NCI-H774 (cell line): ENCODE data around the gene SH3PXD2A.
A peak's percentile ranks its signal among the peaks of the same experiment; 100 is the strongest.
"Not testable (repeated sequence)": the region's sequence is repeated elsewhere in the genome, so short reads cannot be mapped to it uniquely, and the experiment has no call there.

Source experiments
- DNase-seq: peaks from one replicate; lab custom pipeline; 2025; lab: John Stamatoyannopoulos, UW

Gene SH3PXD2A

DNA sequence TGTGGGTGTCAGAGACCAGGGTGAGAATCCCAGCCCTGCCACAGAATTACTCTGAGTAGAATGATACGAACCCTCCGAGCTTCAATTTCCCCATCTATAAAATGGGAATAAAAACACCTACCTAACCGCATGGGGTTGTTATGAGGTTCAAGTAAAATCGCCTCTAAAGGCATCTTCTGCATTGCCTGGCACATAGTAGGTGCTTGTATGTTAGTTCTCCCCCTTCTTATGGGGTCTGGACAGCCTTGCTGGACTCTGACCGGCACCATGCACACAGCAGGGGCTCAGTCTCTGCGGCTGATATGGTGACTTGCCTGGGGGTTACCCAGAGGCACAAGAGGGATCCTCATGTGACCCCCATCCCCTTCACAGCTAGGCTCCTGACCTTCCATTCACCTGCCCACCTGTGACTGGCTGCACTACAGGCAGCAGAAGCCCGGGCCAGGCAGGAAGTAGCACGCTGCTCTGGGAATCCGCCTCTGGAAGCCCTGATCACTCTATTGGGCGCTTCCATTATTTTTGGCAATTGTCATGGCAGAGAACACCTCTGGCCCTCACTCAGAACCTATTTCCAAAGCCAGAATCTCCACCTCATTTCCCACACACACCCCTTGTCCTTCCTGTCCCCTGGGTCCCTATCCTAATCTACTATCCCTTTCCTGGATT lies 6.0 kb downstream of the SH3PXD2A start:
- DNase-seq = no peak

DNA sequence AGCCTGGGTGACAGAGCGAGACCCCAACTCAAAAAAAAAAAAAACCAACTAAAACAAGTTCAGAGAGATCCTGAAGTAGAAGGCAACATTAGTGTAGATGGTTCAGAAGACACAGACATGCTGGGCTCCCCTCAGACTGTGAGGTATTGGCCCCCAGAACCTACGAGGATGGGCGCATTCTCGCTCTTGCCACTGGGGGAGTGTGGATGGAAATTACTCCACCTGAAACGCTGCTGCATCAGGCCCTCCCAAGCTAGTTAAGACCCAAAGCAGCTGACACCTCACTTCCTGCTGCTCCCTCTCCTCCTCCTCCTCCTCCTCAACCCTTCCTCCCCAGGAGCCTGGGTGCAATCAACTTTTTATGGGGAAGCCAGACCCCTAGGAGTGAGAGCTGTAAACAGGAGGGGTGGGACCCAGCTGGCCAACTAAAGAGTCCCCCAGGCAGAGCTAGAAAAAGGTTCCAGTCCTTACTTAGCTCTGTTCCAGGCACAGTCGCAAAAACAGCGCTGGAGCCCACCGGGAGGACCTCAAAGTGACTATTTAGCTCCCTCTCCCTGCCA lies 7.4 kb downstream of the SH3PXD2A start:
- no peak for DNase-seq

DNA sequence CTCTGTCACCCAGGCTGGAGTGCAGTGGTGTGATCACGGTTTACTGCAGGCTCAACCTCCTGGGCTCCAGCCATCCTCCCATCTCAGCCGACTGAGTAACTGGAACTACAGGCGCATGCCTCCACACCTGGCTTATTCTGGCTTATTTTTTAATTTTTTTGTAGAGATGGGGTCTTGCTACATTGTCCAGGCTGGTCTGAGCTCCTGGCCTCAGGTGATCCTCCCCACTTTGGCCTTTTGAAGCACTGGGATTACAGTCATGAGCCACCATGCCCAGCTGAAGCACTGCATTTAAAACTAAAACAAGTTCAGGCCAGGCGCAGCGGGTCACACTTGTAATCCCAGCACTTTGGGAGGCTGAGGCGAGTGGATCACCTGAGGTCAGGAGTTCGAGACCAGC lies 8.0 kb downstream of the SH3PXD2A start:
- no peak for DNase-seq

DNA sequence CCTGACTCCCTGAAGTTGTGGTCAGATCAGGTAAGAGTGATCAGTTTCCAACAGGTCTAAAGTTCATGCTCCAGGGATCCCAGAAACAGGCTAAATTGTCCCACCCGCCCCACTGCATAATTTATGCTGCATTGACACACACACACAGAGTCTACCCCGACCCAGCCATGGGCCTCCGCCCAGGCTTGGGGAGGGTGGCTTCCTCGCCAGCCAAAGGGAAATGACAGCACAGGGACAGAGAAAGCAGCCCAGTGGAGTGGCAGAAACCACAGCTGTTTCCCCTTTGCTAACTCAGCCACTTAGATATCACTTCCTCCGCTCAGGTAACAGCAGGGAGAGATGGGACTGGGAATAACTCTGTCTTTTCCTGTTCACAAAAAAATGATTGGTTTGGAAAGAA lies 9.4 kb downstream of the SH3PXD2A start:
- DNase-seq = no peak

DNA sequence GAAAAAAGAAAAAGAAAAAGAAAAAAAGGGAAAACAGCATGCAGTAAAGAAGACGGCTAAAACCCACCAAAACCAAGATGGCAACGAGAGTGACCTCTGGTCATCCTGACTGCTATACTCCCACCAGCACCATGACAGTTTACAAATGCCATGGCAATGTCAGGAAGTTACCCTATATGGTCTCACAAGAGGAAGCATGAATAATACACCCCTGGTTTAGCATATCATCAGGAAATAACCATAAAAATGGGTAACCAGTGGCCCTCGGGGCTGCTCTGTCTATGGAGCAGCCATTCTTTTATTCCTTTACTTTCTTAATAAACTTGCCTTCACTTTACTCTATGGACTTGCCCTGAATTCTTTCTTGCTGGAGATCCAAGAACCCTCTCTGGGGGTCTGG lies 10.0 kb downstream of the SH3PXD2A start:
- DNase-seq = not testable (repeated sequence)

DNA sequence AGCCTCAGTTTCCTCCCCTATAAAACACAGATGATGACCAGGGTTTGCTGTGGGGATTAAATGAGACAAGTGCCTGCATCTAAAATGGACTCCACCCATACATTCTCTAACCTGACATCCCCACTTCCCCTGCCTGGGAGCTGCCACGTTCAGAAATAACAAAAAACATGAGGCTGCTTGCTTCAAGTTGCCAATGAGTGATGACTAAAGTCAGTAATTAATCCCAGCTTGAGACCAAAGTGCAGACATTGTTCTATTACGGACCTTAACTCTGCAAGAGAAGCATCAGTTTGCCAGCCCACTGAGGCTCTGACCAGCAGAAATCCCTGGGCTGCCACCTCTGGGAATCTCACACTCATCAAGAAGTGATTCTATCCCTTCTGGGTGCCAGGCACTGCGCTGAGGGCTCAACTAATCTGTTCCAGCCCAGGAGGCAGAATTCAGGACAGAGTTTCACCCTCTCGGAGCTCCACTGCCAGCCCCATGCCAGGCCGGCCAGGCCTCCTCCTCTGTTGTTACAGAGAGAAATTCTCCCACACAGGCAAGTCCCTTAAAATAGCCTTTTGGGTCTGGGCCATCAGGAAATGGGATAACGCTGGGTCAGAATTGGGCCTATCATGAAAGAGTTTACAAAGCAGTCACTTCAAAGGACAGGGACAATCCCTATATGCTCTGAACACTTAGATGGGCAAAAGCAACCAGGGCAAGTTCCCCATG lies 11.4 kb downstream of the SH3PXD2A start:
- no peak for DNase-seq

DNA sequence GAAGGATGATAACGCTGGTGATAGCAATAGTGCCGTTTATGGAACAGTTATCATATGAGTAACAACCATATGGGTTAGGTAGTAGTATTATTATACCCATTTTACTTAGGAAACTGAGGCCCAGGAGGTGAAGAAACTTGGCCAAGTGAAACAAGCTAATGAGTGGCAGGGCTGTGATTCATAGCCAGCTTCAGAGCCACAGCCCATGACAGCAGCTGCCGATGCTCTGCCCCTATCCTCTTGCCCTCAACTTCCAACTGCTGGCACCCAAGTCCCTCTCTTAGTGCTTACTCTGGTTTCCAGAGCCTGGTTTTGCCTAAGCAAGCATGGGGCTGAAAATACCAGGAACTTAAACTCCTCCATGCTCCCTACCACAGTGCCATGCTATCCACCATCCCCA lies 12.3 kb downstream of the SH3PXD2A start:
- no peak for DNase-seq

DNA sequence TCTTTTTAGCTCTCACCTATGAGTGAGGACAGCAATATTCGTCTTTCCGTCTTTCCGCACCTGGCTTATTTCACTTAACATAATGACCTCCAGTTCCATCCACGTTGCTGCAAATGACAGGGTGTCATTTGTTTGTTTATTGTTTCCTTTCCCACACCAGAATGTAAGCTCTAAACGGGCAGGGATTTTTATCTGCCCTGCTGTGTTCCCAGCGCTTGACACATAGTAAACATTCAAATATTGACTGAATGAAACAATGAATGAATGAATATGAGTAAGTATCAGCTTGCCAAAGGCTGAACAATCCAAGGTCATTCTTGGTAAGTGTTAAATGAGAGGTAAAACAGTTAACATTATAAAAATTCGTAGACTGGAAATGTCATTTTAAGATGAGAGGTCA lies 12.8 kb downstream of the SH3PXD2A start:
- DNase-seq = peak; percentile 60

DNA sequence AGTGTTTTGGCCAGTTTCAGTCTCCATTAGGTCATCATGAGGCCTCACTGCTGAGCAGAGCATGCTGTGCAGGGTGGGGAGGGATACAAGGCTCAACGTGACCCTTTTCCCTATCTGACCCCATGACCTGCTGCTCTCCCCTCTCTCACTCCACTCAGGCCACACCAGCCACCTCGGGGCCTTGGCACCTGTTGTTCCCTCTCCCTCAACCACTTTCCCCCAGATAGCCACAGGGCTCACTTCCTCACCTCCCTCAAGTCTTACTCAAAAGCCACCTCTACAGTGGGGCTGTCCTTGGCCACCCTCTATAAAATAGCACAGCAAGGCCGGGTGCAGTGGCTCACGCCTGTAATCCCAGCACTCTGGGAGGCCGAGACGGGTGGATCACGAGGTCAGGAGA lies 13.9 kb downstream of the SH3PXD2A start:
- no peak for DNase-seq

DNA sequence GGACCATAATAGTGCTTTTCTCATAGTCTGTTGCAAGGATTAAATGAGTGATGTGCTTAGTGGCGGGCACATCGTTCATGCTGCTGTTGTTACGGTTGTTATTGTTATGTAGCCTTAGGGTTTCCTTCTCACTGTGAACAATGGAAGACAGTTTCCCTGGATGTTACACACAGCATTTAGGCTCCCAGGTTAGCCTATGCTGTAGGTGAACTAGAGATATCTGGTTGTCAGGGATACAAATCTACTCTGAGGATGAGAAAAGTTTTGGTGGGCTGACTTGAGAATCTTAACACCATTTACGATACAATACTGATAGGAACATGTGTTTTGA lies 14.7 kb downstream of the SH3PXD2A start:
- no peak for DNase-seq

DNA sequence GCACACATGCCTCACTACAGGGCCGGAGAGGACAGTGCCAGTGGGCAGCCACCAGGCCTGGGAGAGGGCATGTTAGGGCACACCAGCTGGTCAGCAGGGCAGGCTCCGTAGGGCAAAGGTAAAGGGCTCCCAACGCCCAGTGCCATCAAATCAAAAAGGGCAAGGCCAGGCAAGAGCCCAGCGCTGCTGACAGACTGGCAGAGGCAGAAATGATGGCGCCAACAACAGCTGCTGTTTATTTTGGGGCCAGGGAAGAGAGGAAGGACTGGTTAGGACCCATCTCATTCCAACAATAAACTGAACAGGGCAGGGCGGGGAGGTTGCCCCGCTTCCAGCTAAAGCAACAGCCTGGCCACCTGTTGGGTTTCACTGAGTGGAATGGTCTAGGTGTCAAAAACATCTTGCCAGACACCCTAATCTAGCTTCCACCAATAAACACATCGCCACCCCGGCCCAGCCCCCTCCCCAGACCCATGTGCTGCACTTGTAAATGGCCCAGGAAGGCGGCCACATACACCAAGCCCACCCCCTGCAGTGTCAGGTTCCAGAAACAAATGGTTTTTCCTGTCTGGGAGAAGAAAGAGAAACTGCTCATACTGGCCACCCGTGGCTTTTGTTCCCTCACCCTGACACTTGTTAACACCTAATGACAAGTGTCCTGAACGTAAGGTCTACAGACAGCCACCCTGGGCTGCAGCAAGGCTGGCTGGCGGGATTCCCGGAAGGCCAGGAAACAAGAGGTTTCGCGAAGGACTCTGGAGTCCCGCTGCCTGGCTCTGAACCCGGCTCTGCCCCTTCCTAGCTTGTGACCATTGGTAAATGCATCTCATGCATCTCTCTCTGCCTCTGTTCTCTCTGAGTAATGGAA lies 15.3 kb downstream of the SH3PXD2A start:
- DNase-seq = no peak

DNA sequence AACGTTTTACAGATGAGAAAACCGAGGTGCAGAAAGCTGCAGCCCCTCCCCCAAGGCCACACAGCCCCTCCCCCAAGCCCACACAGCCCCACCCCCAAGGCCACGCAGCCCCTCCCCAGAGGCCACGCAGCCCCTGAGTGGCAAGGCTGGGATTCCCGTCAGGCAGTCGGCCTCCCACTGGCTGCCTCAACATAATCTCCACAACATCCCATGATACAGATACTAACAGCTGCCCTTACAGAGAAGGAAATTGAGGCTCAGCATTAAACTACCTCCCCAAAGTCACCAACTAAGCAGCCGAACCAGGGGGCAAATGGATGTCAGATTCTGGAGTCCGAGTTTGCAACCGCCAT lies 15.9 kb downstream of the SH3PXD2A start:
- DNase-seq = no peak

DNA sequence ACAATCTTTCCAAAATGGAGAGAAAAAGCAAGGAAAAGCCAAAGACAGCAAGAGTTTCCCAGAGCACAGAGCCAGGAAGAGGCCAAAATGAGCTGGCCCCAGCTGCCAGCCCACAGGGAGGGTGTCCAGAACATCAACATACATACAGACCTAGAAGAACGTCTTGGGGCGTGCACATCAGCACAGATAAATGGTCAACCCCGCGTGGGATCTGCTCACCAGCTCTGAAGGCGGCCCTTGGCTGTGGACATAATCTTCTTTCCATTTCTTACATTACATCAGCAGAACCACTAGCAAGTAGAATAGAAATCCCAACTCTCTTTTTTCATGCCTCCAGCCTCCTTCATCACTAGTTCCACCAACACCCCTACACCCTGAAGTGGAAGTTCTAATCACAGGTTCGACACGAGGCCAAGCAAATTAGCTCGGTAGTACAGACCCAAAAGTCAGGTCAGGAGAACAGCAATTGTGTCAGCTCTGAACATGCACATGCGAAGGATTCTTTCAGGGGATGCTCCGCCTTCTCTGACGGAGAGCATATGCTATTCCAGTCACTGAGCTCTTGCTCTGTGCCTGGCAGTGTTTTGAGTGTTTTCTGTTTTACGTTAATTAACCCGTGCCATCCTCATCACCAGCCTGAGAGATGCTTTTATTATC lies 16.4 kb downstream of the SH3PXD2A start:
- no peak for DNase-seq

DNA sequence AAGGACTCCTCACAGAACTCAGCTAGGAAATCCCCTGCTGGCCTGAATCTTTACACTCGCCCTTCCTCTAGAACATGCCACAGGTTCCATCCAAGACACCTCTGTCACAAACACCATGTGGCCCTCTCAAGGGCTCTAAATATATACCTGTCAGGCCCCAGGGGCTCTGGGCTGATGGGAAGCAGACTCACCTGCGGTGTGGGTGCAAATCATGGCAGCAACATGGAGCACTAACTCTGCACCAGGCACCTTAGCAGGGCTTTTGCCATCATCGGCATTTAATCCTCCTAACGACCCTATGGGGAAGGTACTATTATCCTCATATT lies 17.3 kb downstream of the SH3PXD2A start:
- no peak for DNase-seq

DNA sequence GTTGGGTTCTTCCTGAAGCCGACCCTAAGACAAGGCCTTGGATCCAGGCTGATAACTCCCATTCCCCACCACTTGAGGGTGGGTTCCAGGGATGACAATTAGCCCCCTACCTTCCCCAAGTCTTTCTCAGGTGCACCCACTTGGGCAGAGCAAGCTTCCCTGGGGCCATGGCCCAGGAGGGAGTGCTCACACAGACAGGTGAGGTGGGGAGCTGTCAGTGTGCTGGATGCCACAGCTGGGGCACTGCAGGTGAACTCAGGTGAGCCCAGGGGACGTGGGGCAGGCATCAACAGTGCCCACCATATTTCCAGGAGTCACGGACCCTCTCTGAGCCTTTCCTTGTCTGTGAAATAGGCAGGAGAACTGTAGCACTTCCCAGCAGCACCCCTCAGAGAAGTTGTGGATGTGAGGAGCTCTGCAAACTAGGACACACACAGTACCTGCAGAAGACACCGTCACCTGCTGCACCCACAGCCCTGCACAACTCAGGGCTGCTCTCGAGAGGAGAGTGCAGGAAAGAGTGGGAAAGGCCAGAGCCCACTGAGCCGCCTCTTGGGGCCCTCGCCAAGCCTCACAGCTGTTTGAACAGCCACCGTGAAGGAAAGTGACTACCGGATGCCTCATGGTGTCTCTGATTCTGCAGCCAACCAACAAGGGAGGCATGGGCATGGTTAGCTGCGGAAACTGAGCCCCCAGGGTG lies 17.9 kb downstream of the SH3PXD2A start:
- no peak for DNase-seq

DNA sequence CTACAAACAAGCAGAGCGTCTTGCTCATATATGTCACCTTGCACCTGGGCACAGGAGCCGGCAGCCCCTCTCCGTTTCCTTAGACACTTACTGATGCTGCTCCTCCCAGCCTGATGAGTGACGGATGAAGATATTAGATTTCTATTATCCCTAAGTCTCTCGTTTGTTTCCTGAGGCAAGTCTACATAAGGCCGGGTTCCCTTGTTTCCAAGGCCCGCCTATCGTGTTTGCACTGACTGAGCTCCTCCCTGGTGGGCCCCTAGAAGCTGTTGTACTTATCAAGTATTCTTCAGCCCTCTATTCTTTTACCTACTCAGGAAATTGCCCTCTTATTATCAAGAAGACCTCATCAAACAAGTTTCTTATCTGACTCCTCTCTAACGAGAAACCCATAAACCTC lies 18.5 kb downstream of the SH3PXD2A start:
- no peak for DNase-seq

DNA sequence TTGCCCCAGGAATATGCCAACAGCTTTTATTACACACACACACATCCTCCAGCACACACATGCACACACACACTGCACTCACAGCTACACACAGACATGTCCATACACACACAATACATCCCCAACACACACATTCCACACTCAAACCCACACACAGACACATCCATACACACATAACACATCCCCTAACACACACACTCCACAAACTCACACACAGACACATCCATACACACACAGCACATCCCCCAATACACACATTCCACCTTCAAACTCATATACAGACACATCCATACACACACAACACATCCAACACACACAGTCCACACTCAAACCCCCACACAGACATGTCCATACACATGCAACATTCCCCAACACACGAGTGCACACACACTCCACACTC lies 19.1 kb downstream of the SH3PXD2A start:
- DNase-seq = no peak

DNA sequence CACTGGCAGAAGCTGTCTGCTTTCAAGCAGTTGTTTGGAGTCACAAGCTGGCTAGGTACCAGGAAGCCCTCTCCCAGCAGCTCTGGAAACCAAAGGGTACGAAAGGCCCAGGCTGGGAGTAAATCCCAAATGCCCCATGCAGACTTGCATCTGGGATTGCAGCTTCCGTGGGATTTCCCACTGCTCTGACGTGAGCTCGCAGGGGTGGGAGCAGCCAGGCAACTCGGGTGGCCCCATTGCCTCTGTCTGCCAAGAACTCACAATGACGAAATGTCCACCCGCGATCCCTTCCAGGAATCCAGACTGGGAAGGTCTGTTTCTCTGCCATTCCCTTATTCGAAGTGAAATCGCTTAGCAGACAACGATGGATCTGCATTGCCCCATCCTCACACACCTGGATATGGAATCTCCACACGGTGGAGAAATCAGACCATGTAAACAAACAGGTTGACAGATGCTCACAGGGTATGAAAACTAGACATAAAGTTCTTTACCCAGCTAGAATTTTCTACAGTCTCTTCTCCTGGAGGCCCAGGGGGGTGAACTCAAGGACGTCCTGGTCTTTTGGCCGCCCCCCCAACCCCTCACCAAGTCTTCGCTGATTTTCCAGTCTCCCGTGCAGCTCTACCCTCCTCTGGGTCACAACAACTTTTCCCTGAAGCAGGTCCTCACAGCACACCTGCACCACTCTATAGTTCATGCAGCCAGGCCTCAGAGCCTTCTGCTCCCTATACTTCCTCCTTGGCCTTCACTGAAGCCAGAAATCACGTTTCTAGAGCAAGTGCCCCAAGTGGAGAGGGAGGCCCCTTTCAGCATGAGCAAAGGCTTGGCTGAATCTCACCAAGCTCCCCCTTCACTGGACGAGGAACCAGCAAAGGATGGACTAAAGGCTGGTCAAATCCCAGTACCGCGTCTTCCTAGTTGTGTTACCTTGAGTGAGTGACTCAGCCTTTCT lies 20.0 kb downstream of the SH3PXD2A start:
- no peak for DNase-seq

DNA sequence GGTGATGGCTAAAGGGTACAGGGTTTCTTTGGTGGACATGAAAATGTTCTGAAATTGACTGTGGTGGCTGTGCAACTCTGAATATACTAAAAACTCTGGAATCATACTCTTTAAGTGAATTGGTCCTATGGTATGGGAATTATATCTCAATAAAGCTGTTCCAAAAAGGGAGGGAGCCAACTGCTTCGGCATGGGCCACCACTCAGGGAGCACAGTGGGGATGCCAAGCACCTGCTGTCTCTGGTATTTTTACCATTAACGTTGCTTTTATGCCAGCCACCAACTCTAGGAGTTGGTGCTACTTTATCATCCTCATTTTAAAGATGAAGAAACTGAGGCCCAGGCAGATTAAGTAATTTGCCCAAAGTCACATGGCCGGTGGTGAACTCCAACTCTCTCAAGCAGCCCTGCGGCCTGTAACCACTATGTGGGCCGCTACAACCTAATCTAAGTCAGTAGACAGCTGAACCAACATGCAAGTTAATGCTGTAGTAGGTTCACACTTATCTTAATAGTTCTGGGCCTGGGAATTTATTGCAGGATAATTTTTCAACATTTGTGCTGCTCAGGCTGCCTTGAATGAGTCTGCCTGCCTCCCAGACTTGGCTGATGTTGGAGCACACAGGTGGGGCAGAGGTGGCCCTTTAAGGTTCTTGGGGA lies 20.8 kb downstream of the SH3PXD2A start:
- no peak for DNase-seq

DNA sequence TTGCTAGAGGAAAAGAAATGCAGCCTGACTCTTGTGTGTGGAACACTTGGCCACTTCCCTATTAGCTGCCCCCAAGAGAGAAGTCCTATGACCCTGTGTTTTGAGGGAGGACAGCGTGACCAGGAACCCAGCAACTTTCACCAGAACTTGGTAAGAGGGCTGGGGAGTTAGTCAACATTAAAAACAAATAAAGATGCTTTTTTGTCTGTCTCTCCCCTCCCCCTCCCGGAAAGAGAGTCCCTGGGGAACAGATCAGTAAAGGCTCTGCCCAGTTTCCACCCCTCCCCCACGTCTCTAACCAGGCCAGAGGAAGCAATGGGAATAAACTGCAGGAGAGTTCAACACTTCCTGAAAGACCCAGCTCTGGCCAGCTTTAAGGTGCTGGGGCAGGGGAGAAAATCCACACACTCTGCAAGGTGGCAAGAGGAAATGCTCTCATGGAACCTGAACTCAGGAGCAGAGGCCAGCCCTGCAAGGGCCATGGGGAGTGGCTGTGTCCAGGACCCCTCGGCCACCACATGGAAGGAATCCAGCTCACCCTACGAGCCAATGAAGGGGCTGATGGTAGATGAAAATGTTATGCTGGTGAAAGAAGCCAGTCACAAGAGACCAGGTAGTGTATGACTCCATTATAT lies 21.5 kb downstream of the SH3PXD2A start:
- DNase-seq = no peak
